LoVo (cell line): Measurements from ENCODE around the gene ZHX3.
A peak's percentile ranks its signal among the peaks of the same experiment; 100 is the strongest.

Source experiments
- DNase-seq: peaks from one replicate; pipeline ENCODE4 v3.0.0-alpha.2; 2016; ENCODE audit warnings: low spot score

The ZHX3 gene

GRCh38 chr20:41317546-41318270 lies at the start of gene ZHX3:
TSS of gene ZHX3 (minus strand) at chr20:41317731. CDS start at chr20:41204916, 112,815 bp downstream.
- DNase-seq, result peak; percentile 96

- DNase-seq, result no peak
Observed at GRCh38 chr20:41367393-41367695, 49.8 kb upstream of the ZHX3 start.

- no peak for DNase-seq
Observed at GRCh38 chr20:41366546-41367392, 49.2 kb upstream of the ZHX3 start, which contains the start of gene EMILIN3. TSS of gene EMILIN3 (minus strand) at chr20:41366818. CDS start at chr20:41366634, 184 bp downstream.

- no peak for DNase-seq
Observed at GRCh38 chr20:41365777-41366545, 48.4 kb upstream of the ZHX3 start.

- no peak for DNase-seq
Observed at GRCh38 chr20:41364967-41365765, 47.6 kb upstream of the ZHX3 start.

- no peak for DNase-seq
Observed at GRCh38 chr20:41364236-41364855, 46.8 kb upstream of the ZHX3 start.

- no peak for DNase-seq
Observed at GRCh38 chr20:41363601-41364000, 46.1 kb upstream of the ZHX3 start.

GRCh38 chr20:41362748-41363140 lies 45.2 kb upstream of the ZHX3 start:
- DNase-seq, result no peak

GRCh38 chr20:41361757-41362747 lies 44.5 kb upstream of the ZHX3 start:
- no peak for DNase-seq

- no peak for DNase-seq
Observed at GRCh38 chr20:41360831-41361756, 43.6 kb upstream of the ZHX3 start.

- no peak for DNase-seq
Observed at GRCh38 chr20:41359541-41360011, 42.0 kb upstream of the ZHX3 start.

- DNase-seq, result no peak
Observed at GRCh38 chr20:41358717-41359116, 41.2 kb upstream of the ZHX3 start.

GRCh38 chr20:41358230-41358629 lies 40.7 kb upstream of the ZHX3 start:
- DNase-seq, result no peak

GRCh38 chr20:41357424-41358163 lies 40.1 kb upstream of the ZHX3 start:
- DNase-seq, result no peak

- no peak for DNase-seq
Observed at GRCh38 chr20:41356951-41357350, 39.4 kb upstream of the ZHX3 start.

- DNase-seq, result no peak
Observed at GRCh38 chr20:41355598-41356203, 38.2 kb upstream of the ZHX3 start.

GRCh38 chr20:41355192-41355591 lies 37.7 kb upstream of the ZHX3 start:
- no peak for DNase-seq

- no peak for DNase-seq
Observed at GRCh38 chr20:41353530-41353929, 36.0 kb upstream of the ZHX3 start.
